Inflammatory macrophage treated with lipopolysaccharide for 1 hour (primary cell): ENCODE results near the gene ALG13.
"Not testable (repeated sequence)": the region's sequence is repeated elsewhere in the genome, so short reads cannot be mapped to it uniquely, and the experiment has no call there.

ENCODE experiments used
- DNase-seq, 2 donors: peaks; one replicate each; pipeline ENCODE4 v3.0.0-alpha.2; 2020 to 2022

ALG13 gene

GRCh38 chrX:111680988-111681779, at the start of gene ALG13:
TSS of gene ALG13 (plus strand) at chrX:111681170. CDS start at chrX:111681219, 49 bp downstream.
- DNase-seq, result peak; percentile 80 to 86

GRCh38 chrX:111634823-111635729, 45.9 kb upstream of the ALG13 start:
- DNase-seq, result no peak

GRCh38 chrX:111641969-111642368, 39.0 kb upstream of the ALG13 start:
- DNase-seq, result no peak

DNA sequence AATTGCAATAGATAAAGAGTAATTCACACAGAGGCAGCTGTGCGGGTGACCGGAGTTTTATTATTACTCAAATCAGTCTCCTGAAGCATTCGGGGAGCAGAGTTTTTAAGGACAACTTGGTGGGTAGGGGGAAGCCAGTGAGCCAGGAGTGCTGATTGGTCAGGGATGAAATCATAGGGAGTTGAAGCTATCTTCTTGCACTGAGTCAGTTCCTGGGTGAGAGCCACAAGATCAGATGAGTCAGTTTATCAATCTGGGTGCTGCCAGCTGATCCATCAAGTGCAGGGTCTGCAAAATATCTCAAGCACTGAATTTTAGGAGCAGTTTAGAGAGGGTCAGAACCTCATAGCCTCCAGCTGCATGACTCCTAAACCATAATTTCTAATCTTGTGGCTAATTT, 35.8 kb upstream of the ALG13 start:
- not testable (repeated sequence) for DNase-seq

DNA sequence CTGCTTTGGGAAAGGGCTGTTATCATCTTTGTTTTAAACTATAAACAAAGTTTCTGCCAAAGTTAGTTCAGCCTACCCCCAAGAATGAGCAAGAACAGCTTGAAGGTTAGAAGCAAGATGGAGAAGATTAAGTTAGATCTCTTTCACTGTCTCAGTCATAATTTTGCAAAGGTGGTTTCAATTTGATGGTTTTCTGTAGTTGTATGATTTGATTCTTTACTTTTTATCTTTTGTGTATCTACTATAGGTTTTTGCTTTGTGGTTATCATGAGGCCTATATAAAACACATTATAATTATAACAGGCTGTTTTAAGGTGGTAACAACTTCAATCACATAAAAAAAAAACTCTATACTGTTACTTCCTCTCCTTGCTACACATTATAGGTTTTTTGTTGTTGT, 35.4 kb upstream of the ALG13 start:
- no peak for DNase-seq

DNA sequence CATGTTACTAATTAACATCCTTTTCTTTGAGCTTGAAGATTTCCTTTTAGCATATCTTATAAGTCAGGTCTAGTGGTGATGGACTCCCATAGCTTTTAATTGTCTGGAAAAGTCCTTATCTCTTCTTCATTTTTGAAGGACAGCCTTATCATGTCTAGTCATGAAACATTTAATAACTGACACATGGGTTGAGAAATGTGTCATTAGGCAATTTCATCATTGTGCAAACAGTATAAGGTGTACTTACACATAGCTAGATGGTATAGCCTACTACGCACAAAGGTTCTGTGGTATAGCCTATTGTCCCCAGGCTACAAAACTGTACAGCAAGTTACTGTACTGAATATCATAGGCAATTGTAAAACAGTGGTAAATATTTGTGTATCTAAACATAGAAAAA, 34.5 kb upstream of the ALG13 start:
- DNase-seq, result no peak

DNA sequence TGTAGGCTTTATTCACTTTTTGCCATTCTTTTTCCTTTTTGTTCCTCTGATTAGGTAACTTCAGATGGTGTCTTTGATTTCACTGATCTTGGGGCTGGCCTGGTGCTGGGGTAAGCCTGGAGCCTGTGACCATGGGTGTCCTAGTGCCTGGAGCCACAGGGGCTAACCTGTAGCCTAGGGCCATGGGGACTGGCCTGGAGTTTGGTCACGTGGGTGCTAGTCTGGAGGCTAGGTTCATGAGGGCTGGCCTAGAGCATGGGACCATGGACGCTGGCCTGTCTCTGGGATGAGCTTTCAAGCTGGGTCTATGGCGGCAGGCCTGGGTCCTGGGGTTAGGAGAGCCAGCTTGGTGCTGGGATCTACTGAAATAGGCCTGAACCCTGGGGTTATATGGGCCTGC, 32.2 kb upstream of the ALG13 start:
- no peak for DNase-seq

DNA sequence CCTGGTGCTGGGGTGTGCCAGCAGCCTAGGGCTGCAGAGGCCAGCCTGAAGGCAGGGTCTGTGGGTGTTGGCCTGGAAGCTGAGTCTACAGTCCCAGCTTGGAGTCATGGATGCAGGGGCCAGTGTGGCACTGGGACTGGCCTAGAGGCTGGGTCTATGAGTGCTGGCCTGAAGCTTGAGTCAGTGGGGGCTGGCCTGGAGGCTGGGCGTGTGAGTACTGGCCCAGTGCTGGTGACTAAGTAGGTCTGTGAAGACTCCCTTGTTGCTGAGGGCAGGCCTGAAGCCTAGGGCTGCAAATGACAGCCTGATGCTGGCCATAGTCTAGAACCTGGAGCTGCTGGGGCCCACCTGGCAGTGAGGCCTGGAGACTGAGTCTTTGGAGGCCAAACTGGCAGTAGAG, 31.3 kb upstream of the ALG13 start:
- DNase-seq, result no peak

- no peak for DNase-seq
These were observed 30.1 kb upstream of the ALG13 start for GRCh38 chrX:111650845-111651244.

DNA sequence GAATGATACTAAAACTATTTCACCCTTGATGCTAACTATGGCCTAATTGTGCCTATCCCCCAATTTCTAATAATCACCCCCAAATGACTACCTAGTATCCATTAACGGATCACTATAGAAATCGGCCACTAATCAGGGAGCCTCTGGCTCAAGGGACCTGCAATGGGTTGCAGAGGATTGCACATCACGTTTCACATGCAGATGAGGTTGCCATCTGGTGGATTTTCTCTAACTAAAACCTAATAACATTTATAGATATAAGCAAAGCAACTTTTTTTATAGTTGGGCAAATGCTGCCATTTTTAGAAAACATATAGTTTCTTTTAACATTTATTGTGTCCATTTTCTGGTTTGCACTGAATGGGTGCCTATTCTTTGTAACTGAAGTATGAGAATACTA, 28.3 kb upstream of the ALG13 start:
- no peak for DNase-seq

DNA sequence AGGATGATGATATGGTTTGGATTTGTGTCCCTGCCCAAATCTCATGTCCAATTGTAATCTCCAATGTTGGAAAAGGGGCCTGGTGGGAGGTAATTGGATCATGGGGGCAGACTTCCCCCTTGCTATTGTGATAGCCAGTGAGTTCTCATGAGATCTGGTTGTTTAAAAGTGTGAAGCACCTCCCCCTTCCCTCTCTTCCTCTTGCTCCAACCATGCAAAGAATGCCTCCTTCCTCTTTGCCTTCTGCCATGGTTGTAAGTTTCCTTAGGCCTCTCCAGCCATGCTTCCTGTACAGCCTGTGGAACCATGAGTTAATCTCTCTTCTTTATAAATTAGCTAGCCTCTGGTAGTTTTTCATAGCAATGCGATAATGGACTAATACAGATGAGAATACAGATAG, 19.7 kb upstream of the ALG13 start:
- DNase-seq, result no peak

GRCh38 chrX:111662292-111662691, 18.7 kb upstream of the ALG13 start:
- peak; percentile 5 to 10 for DNase-seq

- DNase-seq, result no peak
These were observed 9.3 kb upstream of the ALG13 start for GRCh38 chrX:111671668-111672067.

- DNase-seq, result no peak
These were observed 6.3 kb downstream of the ALG13 start for GRCh38 chrX:111687305-111687704.

DNA sequence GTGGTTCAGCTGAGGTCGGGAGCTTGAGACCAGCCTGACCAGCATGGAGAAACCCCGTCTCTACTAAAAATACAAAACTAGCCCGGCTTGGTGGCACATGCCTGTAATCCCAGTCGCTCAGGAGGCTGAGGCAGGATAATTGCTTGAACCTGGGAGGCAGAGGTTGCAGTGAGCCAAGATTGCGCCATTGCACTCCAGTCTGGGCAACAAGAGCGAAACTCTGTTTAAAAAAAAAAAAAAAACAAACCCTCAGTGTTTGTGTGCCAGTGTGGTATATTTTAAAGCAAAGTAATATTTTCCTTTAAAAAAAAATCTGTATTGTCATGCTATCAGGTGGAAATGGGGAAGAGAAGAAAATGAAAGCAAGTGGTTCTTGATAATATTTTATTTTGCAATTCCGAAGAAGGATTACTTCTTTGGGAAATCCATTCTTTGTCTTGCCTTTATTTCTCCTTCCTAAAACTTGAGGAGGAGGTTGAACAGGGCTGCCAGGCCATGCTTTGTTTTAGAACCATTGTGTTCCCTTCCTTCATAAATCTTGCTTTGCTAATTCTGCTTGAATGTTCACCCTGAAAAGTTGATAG, 14.4 kb downstream of the ALG13 start:
- peak; percentile 31 to 52 for DNase-seq

- no peak for DNase-seq
These were observed 38.6 kb downstream of the ALG13 start for GRCh38 chrX:111719426-111720210.

- no peak for DNase-seq
These were observed 47.1 kb downstream of the ALG13 start for GRCh38 chrX:111728096-111728495.

- DNase-seq, result no peak
These were observed 50.4 kb downstream of the ALG13 start for GRCh38 chrX:111731351-111731750.

DNA sequence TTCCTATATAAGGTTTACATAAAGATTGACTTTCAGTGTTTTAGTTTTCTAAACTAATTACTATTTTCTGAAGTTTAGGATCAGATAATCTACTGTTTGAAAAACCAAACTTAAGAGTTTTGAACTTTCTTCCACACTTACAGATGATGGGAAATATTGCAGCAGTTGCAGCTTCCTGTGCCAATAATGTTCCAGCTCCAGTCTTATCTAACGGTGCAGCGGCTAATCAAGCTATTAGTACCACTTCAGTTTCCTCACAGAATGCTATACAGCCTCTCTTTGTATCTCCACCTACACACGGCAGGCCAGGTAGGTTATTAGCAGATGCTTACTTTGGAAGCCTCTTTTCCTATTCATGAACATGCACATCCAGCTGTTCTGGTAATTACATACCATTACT, 55.6 kb downstream of the ALG13 start:
- DNase-seq, result no peak

- no peak for DNase-seq
These were observed 61.0 kb downstream of the ALG13 start for GRCh38 chrX:111742018-111742417.

- DNase-seq, result no peak
These were observed 62.3 kb downstream of the ALG13 start for GRCh38 chrX:111743316-111743715.

DNA sequence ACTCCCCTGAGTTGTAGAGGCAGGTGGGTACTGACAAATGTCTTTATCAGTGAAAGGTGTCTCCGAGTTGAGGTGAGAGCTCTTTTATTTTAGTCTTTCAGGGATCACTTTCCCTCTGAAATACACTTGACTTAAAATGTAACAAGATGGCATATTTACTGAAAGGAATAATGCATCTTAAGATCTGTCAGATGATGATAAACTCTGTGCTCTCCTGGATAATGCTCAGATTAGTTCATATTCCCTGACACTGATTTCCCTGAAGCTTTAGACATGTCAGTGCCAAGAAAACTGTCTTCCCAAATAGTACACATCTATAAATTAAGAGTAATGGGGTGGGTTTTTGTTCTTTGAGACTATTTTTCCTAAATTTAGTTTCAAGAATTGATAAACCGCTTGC, 75.5 kb downstream of the ALG13 start:
- DNase-seq, result no peak

DNA sequence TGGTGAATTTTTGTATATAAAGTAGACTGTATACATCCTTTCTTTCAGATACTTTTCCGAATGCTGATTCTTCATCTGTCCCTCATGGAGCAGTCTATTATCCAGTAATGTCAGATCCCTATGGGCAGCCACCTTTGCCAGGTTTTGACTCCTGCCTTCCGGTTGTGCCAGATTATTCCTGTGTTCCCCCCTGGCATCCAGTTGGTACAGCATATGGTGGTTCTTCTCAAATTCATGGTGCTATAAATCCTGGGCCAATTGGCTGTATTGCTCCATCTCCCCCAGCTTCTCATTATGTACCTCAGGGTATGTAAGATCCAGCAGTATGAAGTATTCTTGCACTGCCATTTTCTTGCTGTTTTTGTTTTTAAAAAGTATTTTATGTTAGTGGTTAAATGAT, 78.7 kb downstream of the ALG13 start:
- DNase-seq, result no peak
